WTC11 (cell line): ENCODE measurements around the gene DUSP22. TPM values are rescaled to one million over a fixed set of nuclear protein-coding genes. Genes with fewer than 3 reads are reported as not detected.

ENCODE experiments used
- ATAC-seq: fragments of 200-7000 bp; cut with Tn5 transposase; 2 replicates; pipeline ENCODE4 v1.10.0; 2021; ENCODE audit warnings: mild to moderate bottlenecking, moderate library complexity
- CTCF ChIA-PET: fragments of 300-600 bp; sonication (Branson Sonifier 250); formaldehyde crosslinking; loops from one replicate; lab custom pipeline; 2021; ENCODE audit warnings: antibody characterized with exemption; lab: Charles Lee
- POLR2A ChIA-PET: fragments of 350-600 bp; sonication (Branson Sonifier 250); formaldehyde crosslinking; loops from one replicate; lab custom pipeline; 2021; ENCODE audit warnings: antibody characterized with exemption; lab: Charles Lee
- DNase-seq: peaks from one replicate; pipeline ENCODE4 v3.0.0; 2021; ENCODE audit warnings: low spot score
- H3K27ac Mint-ChIP-seq: 2 replicates; pipeline ENCODE4 v1.8.0; 2021; ENCODE audit warnings: mixed read lengths
- H3K27me3 Mint-ChIP-seq: 2 replicates; pipeline ENCODE4 v1.8.0; 2021; ENCODE audit warnings: low read depth, mild to moderate bottlenecking, moderate library complexity, mixed read lengths
- H3K36me3 Mint-ChIP-seq: 2 replicates; pipeline ENCODE4 v1.8.0; 2021; ENCODE audit warnings: mixed read lengths
- H3K4me1 Mint-ChIP-seq: 2 replicates; pipeline ENCODE4 v1.8.0; 2022; ENCODE audit warnings: mixed read lengths
- H3K4me3 Mint-ChIP-seq: 2 replicates; pipeline ENCODE4 v1.8.0; 2021; ENCODE audit warnings: mild to moderate bottlenecking, moderate library complexity, mixed read lengths
- H3K9me3 Mint-ChIP-seq: 2 replicates; pipeline ENCODE4 v1.8.0; 2021; ENCODE audit warnings: mixed read lengths
- ATF1 ChIP-seq: sonication (generic); formaldehyde crosslinking; IDR thresholded peaks from 2 replicates; pipeline ENCODE4 v1.8.1; 2023; ENCODE audit warnings: mild to moderate bottlenecking, moderate library complexity, missing genetic modification reagents
- ATF6 ChIP-seq: sonication (generic); formaldehyde crosslinking; IDR thresholded peaks from 2 replicates; pipeline ENCODE4 v1.8.1; 2023; ENCODE audit warnings: mild to moderate bottlenecking, missing genetic modification reagents
- CREM ChIP-seq: sonication (generic); formaldehyde crosslinking; IDR thresholded peaks from 2 replicates; pipeline ENCODE4 v1.8.1; 2022; ENCODE audit warnings: mild to moderate bottlenecking, missing genetic modification reagents, moderate library complexity
- CTCF ChIP-seq: fragments of 200-600 bp; IDR thresholded peaks from 2 replicates; pipeline ENCODE4 v1.8.0; 2022; ENCODE audit warnings: antibody characterized with exemption
- EMX1 ChIP-seq: fragments of 250-450 bp; sonication (Bioruptor Pico); IDR thresholded peaks from 2 replicates; pipeline ENCODE4 v1.8.0; 2021; ENCODE audit warnings: mild to moderate bottlenecking
- GTF2I ChIP-seq: fragments of 250-450 bp; sonication (Bioruptor Pico); conservative IDR thresholded peaks from 2 replicates; pipeline ENCODE4 v1.4.0; 2021; ENCODE audit warnings: mild to moderate bottlenecking
- JAZF1 ChIP-seq: fragments of 250-450 bp; sonication (Bioruptor Pico); IDR thresholded peaks from 2 replicates; pipeline ENCODE4 v1.9.0; 2021; ENCODE audit warnings: moderate library complexity, mild to moderate bottlenecking, inconsistent platforms
- MXD4 ChIP-seq: fragments of 250-450 bp; sonication (Bioruptor Pico); IDR thresholded peaks from 2 replicates; pipeline ENCODE4 v1.8.0; 2021; ENCODE audit warnings: mild to moderate bottlenecking, moderate library complexity, borderline replicate concordance
- PRRX2 ChIP-seq: fragments of 250-450 bp; sonication (Bioruptor Pico); IDR thresholded peaks from 2 replicates; pipeline ENCODE4 v1.8.0; 2021; ENCODE audit warnings: mild to moderate bottlenecking
- RORB ChIP-seq: fragments of 250-450 bp; sonication (Bioruptor Pico); IDR thresholded peaks from 2 replicates; pipeline ENCODE4 v1.9.0; 2021; ENCODE audit warnings: mild to moderate bottlenecking
- SMAD3 ChIP-seq: sonication (generic); formaldehyde crosslinking; IDR thresholded peaks from 2 replicates; pipeline ENCODE4 v1.8.0; 2022; ENCODE audit warnings: missing genetic modification reagents, mild to moderate bottlenecking, borderline replicate concordance
- SOX15 ChIP-seq: fragments of 250-450 bp; sonication (Bioruptor Pico); IDR thresholded peaks from 2 replicates; pipeline ENCODE4 v1.9.0; 2021; ENCODE audit warnings: mild to moderate bottlenecking
- TCF7 ChIP-seq: sonication (generic); formaldehyde crosslinking; IDR thresholded peaks from 2 replicates; pipeline ENCODE4 v1.8.0; 2022; ENCODE audit warnings: mild to moderate bottlenecking, low read depth, missing genetic modification reagents, moderate library complexity
- TEAD4 ChIP-seq: sonication (generic); formaldehyde crosslinking; IDR thresholded peaks from 2 replicates; pipeline ENCODE4 v1.8.0; 2022; ENCODE audit warnings: mild to moderate bottlenecking, missing genetic modification reagents
- ZNF416 ChIP-seq: fragments of 250-450 bp; sonication (Bioruptor Pico); IDR thresholded peaks from 2 replicates; pipeline ENCODE4 v1.9.0; 2021; ENCODE audit warnings: mild to moderate bottlenecking, inconsistent platforms
- ZNF671 ChIP-seq: fragments of 250-450 bp; sonication (Bioruptor Pico); IDR thresholded peaks from 2 replicates; pipeline ENCODE4 v1.8.0; 2021; ENCODE audit warnings: mild to moderate bottlenecking
- total RNA-seq: library from RNA; stranded (reverse); gene quantifications from 3 replicates; pipeline ENCODE4 v1.2.3, GENCODE V29; 2021
- TF ChIP-seq, protein P1 (sequence below): sonication (generic); formaldehyde crosslinking; IDR thresholded peaks from 2 replicates; pipeline ENCODE4 v1.8.0; 2022; ENCODE audit warnings: mild to moderate bottlenecking, missing genetic modification reagents
- TF ChIP-seq, protein P2 (sequence below): sonication (generic); formaldehyde crosslinking; IDR thresholded peaks from 2 replicates; pipeline ENCODE4 v1.8.1; 2023; ENCODE audit warnings: mild to moderate bottlenecking, moderate library complexity, missing genetic modification reagents
- TF ChIP-seq, protein P3 (sequence below): sonication (generic); formaldehyde crosslinking; IDR thresholded peaks from 2 replicates; pipeline ENCODE4 v1.8.0; 2023; ENCODE audit warnings: missing genetic modification reagents
- TF ChIP-seq, protein P4 (sequence below): fragments of 250-450 bp; sonication (Bioruptor Pico); IDR thresholded peaks from 2 replicates; pipeline ENCODE4 v1.8.0; 2021; ENCODE audit warnings: mild to moderate bottlenecking
- TF ChIP-seq, protein P5 (sequence below): sonication (generic); formaldehyde crosslinking; IDR thresholded peaks from 2 replicates; pipeline ENCODE4 v1.8.1; 2023; ENCODE audit warnings: mild to moderate bottlenecking, missing genetic modification reagents, moderate library complexity
- TF ChIP-seq, protein P6 (sequence below): sonication (generic); formaldehyde crosslinking; IDR thresholded peaks from 2 replicates; pipeline ENCODE4 v1.8.1; 2022; ENCODE audit warnings: mild to moderate bottlenecking, moderate library complexity, missing genetic modification reagents

DUSP22 gene
- total RNA-seq, 1 experiment from 2014 or later = 38.5 TPM

DNA sequence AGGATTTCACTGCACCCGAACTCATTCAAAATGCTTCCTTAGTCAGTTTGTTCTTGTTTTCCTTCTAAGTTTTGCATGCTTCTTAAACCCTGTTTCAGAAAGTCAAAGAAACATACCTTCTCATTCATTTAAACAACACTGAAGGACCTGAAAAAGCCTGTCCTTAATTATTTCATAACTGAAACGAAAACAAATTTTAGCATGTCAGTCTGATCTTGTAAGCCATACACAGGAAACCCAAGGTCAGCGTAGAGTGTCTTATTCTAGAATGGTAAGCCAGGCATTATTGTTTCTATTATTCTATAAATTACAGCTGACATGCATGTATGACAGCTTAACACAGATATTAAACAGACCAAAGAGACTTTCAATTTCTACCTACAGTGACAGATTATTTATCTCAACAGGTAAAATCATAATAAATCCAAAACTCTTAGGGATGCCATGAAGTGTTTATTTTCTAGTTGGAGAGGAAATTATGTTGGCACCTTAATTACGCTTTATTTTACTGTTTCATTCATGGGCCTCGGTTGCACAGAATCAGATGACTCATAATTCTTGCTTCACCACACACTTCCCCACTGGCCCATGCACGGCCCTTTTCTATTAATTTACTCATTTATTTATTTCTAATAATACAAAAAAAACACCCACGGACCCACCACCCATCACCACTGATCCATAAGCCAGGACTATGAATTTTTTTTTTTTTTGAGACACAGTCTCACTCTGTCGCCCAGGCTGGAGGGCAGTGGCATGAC, 39.3 kb upstream of the DUSP22 start:
- Mint-ChIP-seq H3K4me1 (no peaks in the 10 kb centered on the region), H3K9me3 (peaks cover 11% of the 10 kb centered on the region), H3K27ac (no peak overlapping the region), H3K27me3 (peaks cover 4% of the 10 kb centered on the region), H3K4me3 (no peak overlapping the region), H3K36me3 (peaks cover 4% of the 10 kb centered on the region)
- no peak for DNase-seq
- POLR2A ChIA-PET = no interaction called here
- TF ChIP-seq, protein P1, sequence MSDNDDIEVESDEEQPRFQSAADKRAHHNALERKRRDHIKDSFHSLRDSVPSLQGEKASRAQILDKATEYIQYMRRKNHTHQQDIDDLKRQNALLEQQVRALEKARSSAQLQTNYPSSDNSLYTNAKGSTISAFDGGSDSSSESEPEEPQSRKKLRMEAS (CRISPR knock-in tag) = no peak
- TF ChIP-seq SOX15 = no peak
- no peak for TF ChIP-seq ZNF416
- TF ChIP-seq MXD4 (CRISPR knock-in tag) = no peak
- no peak for TF ChIP-seq TCF7 (CRISPR knock-in tag)
- TF ChIP-seq PRRX2 = no peak
- TF ChIP-seq ATF1 (CRISPR knock-in tag) = no peak
- no peak for TF ChIP-seq ZNF671 (CRISPR knock-in tag)
- TF ChIP-seq, protein P2, sequence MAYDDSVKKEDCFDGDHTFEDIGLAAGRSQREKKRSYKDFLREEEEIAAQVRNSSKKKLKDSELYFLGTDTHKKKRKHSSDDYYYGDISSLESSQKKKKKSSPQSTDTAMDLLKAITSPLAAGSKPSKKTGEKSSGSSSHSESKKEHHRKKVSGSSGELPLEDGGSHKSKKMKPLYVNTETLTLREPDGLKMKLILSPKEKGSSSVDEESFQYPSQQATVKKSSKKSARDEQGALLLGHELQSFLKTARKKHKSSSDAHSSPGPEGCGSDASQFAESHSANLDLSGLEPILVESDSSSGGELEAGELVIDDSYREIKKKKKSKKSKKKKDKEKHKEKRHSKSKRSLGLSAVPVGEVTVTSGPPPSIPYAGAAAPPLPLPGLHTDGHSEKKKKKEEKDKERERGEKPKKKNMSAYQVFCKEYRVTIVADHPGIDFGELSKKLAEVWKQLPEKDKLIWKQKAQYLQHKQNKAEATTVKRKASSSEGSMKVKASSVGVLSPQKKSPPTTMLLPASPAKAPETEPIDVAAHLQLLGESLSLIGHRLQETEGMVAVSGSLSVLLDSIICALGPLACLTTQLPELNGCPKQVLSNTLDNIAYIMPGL = no peak
- TF ChIP-seq ATF6 (CRISPR knock-in tag) = no peak
- no peak for TF ChIP-seq TEAD4 (CRISPR knock-in tag)
- no peak for TF ChIP-seq EMX1 (CRISPR knock-in tag)
- TF ChIP-seq JAZF1 (CRISPR knock-in tag) = no peak
- no peak for TF ChIP-seq SMAD3 (CRISPR knock-in tag)
- TF ChIP-seq, protein P3, sequence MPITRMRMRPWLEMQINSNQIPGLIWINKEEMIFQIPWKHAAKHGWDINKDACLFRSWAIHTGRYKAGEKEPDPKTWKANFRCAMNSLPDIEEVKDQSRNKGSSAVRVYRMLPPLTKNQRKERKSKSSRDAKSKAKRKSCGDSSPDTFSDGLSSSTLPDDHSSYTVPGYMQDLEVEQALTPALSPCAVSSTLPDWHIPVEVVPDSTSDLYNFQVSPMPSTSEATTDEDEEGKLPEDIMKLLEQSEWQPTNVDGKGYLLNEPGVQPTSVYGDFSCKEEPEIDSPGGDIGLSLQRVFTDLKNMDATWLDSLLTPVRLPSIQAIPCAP = no peak
- no peak for TF ChIP-seq GTF2I
- TF ChIP-seq RORB (CRISPR knock-in tag) = no peak
- ATAC-seq = no peak
- CTCF ChIA-PET = interaction anchor here (1.0 kb wide), 1 partner anchor 36 kb away, joined by 3 read pairs; no protein-coding TSS in a partner anchor

GRCh38 chr6:254016-254415, 38.3 kb upstream of the DUSP22 start:
- H3K27ac Mint-ChIP-seq = no peak overlapping the region
- no peak for TF ChIP-seq TEAD4 (CRISPR knock-in tag)
- TF ChIP-seq, protein P4, sequence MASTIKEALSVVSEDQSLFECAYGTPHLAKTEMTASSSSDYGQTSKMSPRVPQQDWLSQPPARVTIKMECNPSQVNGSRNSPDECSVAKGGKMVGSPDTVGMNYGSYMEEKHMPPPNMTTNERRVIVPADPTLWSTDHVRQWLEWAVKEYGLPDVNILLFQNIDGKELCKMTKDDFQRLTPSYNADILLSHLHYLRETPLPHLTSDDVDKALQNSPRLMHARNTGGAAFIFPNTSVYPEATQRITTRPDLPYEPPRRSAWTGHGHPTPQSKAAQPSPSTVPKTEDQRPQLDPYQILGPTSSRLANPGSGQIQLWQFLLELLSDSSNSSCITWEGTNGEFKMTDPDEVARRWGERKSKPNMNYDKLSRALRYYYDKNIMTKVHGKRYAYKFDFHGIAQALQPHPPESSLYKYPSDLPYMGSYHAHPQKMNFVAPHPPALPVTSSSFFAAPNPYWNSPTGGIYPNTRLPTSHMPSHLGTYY (CRISPR knock-in tag) = no peak
- no peak for TF ChIP-seq CREM (CRISPR knock-in tag)
- TF ChIP-seq, protein P5, sequence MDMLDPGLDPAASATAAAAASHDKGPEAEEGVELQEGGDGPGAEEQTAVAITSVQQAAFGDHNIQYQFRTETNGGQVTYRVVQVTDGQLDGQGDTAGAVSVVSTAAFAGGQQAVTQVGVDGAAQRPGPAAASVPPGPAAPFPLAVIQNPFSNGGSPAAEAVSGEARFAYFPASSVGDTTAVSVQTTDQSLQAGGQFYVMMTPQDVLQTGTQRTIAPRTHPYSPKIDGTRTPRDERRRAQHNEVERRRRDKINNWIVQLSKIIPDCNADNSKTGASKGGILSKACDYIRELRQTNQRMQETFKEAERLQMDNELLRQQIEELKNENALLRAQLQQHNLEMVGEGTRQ (CRISPR knock-in tag) = no peak
- TF ChIP-seq, protein P6, sequence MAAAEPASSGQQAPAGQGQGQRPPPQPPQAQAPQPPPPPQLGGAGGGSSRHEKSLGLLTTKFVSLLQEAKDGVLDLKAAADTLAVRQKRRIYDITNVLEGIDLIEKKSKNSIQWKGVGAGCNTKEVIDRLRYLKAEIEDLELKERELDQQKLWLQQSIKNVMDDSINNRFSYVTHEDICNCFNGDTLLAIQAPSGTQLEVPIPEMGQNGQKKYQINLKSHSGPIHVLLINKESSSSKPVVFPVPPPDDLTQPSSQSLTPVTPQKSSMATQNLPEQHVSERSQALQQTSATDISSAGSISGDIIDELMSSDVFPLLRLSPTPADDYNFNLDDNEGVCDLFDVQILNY = no peak
- no peak for TF ChIP-seq CTCF

More at GRCh38 chr6:254016-254415, 38.3 kb upstream of the DUSP22 start:
- peaks cover 7% of the 10 kb centered on the region for H3K27me3 Mint-ChIP-seq
- peaks cover 13% of the 10 kb centered on the region for H3K36me3 Mint-ChIP-seq
- ATAC-seq (no peak), DNase-seq (no peak)
- CTCF ChIA-PET = interaction anchor here (0.7 kb wide), 1 partner anchor 37 kb away, joined by 3 read pairs; no protein-coding TSS in a partner anchor
- no peak overlapping the region for H3K4me3 Mint-ChIP-seq
- no peaks in the 10 kb centered on the region for H3K4me1 Mint-ChIP-seq
- peaks cover 22% of the 10 kb centered on the region for H3K9me3 Mint-ChIP-seq
- POLR2A ChIA-PET = no interaction called here
